ENCODE results near the gene GABPB1.
A peak's percentile ranks its signal among the peaks of the same experiment; 100 is the strongest.

The GABPB1 gene

DNA sequence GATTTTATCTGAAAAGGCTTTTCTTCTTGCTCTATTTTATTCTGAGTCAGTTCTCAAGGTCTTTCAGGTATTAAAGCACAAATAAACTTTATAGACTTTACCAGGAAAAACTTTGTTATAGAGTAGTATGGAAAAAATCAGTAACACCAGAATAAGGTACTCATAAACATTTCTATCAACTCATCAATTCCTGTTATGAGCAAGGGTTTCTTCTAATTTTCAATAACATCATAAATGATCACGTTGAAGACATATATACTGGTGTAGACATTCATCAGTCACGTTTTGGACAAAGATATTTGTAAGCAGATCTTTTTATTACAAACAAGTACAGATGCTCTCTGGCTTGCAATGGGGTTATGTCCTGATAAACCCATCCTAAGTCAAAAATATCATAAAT, 79.9 kb downstream of the GABPB1 start:
- DNase-seq: no peak

DNA sequence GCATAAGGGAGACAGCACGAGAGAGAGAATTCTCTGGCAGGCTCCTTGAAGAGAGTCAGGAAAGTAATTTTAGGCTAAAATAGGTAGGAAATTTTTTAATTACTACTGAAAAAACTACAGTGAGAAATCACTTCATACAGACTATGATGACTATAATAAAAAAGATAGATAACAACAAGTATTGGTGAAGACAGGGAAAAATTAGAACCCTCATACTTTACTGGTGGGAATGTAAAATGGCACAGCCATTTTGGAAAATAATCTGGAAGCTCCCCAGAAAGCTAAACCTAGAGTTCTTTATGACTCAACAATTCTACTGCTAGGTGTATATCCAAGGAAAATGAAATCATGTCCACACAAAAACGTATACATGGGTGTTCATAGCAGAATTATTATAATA, 87.4 kb downstream of the GABPB1 start:
- DNase-seq: no peak

DNA sequence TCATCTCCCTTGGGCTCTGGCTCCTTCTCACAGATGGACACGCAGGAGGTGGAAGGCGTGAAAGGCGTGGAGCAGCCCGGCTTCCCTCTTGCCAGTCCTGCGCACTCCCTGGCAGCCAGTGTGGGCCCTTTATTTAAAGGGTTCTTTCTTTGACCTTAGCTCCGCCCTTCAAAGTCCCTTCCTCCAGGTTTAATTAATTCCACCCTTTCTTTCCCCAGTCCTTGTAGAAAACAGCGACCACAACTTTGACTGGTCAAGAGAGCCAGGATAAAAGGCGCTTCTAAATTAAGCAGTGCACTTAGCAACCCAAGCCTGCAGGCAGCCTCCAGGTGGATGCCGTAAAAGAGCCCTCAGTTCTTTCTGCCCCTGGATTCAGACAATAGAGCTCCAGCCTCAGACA, 89.4 kb downstream of the GABPB1 start, which contains the start of gene HDC:
TSS of gene HDC (minus strand) at position 107 of the 400 bp plus-strand sequence. CDS start at position 4, 103 bp downstream.
- no peak for DNase-seq

DNA sequence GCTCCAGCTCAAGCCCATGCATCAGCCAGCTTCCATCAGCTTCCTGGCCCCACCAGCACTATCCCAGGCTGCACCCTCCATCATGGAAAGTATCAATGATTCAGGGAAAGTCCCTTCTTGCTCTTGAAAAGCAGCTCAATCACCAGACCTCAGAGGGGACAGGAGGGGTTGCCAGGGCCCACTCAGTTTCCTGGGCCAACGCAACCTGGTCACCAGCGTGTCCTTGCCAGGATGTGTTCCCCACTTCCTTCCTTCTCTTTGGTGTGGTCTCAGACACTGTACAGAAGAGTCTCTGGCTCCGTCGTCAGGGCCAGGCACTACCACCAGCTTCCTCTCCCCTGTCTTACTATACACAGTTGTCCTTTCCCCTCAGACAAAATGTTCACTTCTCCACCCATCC, 92.5 kb downstream of the GABPB1 start:
- DNase-seq: no peak

DNA sequence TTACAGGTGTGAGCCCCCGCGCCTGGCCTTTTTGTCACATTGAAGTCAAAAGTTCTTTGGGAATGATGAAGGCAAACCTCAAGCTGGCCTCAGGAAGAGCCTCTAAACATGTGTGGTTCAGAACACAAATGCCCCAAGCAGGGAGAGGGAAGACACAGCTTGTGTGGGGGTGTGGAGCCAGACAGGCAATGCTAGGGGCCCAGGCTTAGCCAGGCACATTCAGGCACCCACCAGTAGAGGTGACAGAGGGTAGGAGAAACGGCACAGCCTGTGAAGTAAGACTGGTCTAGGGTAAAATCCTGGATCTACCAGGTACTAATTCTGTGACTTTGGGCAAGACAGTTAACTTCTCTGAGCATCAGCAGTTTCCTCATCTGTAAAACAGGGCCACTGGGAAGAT, 93.0 kb downstream of the GABPB1 start:
- DNase-seq: no peak

DNA sequence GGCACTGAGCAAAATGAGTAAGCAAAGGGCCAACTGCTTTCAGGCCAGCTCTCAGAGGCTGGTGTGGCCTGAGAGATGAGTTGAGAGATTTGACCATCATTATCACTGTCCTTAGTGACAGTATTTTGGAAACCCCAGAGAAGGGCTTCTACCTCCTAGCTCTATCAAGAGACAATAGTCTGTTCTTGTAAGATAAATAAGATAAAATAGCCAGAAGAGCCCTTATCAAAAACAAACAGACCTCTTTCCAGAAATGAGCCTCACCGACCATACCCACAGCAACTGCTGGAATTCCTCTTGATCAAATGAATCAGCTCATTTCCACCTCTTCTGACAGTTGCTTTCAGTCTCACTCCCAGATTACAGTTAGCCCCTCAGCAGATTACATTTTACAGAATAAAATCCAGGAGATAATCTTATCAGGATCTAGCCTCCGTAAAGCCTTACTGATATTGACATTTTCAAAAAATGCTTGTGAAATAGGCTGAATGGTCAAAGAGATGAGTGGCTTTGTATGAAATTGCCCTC, 94.0 kb downstream of the GABPB1 start:
- no peak for DNase-seq

DNA sequence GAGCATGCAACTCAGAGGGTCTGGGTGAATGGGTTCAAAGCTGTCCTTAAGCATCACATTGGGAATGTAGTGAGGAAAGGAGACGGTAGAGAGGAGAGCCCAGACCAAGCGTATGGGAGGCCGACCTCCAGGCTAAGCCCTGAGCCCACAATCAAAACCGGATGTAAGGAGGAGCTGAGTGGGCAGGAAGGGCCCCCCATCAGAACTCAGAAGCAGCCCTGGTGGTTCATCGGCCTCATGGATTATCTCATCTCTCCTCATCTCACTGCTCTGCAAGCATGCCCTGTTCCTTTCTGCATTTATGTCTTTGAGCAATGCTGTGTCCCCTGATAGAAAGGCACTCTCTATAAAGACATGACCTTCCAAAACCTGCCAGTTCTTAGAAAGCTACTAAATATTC, 95.7 kb downstream of the GABPB1 start:
- DNase-seq: no peak

DNA sequence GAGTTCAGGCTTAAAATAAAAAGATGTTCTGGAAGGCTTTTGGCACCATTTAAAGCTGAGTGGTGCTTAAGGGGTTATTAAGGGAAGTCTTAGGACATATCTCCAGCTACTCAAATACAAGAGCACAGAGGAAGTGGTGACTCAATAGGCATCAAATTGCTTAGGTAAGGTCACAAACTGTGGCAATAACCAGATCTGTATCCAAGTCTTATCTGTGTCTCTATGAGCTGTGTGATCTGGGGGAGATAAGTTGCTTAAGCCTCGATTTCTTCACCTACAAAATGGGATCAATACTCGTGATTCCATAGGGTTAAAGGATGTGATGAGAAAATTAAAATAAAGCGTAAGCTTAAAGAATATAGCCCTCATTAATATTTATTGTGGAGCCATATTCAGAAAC, 97.1 kb downstream of the GABPB1 start:
- DNase-seq: peak; percentile 47

DNA sequence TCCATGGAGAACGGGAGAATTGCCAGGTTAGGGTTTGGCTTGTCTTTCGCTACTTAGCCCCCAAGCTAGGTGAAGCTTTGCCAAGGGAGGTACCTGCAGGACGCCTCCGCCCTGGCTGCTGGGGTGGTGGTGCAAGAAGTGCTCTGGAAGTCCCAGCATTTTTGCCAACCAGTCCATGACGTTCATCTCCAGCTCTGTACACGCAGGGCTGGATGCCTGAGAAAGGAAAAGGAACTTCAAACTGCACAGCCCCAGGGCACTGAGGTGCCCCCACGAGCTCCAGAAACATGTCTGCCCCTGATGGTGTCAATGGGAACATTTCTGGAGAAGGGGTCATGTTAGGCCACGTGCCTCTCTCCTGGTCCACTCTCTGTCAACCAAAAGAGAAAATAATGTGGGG, 97.7 kb downstream of the GABPB1 start:
- no peak for DNase-seq

DNA sequence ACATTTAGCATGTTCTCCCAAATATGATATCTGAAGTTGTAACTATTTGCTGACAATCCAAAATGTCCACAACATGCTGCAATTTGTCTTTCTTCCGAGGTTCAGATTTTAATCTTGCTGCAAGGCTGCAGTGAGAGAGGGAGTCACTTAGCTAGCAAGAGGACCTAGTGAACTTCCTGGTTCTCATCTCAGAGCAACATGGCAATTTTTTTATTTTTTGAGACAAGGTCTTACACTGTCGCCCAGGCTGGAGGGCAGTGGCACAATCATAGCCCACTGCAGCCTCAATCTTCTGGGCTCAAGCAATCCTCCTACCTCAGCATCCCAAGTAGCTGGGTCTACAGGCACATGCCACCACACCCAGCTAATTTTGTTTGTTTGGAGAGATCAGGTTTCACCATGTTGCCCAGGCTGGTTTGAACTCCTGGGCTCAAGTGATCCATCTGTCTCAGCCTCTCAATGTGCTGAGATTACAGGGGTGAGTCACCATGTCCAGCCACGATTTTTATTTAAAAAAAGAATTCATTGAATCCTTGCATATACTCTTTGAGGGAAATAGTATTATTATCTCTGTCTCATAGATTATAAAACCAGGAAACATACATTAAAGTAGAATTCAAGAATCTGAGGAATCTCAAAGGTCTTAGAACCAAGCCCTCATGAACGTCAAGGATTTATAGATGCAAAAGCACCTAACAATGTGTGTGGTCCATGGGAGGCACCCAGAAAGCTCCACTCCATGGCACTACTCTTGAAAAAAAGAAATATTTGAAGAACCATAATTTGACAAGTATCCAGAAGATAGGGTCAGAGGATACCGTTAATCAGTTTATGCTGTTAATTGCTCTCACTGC, 98.6 kb downstream of the GABPB1 start:
- no peak for DNase-seq

DNA sequence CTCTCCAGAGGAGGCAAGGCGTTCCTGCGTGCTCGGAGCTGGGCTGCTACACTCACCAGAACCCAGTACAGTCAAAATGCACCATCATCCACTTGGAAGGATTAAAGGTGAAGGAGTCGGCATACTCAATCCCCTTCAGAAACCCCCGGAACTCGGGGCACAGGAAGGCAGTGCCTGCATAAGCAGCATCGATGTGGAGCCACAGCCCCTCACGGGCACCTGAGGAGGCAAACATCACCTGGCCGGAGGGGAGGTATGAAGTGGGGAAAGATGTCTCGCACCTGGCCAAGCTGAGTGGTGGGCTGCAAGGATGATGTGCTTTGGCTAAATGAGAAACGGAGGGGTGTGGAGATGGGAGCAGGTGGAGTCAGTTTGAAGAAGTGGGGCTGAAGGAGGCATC, 102.4 kb downstream of the GABPB1 start:
- DNase-seq: no peak

DNA sequence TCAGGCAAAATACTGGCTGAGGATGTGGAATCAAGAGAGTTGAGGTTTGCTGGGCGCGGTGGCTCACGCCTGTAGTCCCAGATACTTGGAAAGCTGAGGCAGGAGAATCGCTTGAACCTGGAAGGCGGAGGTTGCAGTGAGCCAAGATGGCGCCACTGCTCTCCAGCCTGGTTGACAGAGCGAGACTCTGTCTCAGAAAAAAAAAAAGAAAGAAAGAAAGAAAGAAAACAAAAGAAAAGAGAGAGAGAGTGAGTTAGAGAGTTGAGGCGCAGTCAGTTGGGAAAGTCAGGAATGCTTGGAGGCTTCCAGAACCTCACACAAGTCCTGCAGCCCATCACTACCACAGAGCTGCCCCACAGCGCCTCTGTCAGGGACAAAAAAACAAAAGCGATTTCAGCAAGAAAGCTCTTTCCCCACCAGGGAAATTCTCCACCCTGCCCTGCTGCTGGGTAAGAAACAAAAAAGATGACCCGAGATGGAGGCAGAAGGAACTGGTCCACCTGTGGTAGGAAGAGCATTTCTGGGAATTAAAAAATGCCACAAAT, 103.3 kb downstream of the GABPB1 start:
- no peak for DNase-seq

DNA sequence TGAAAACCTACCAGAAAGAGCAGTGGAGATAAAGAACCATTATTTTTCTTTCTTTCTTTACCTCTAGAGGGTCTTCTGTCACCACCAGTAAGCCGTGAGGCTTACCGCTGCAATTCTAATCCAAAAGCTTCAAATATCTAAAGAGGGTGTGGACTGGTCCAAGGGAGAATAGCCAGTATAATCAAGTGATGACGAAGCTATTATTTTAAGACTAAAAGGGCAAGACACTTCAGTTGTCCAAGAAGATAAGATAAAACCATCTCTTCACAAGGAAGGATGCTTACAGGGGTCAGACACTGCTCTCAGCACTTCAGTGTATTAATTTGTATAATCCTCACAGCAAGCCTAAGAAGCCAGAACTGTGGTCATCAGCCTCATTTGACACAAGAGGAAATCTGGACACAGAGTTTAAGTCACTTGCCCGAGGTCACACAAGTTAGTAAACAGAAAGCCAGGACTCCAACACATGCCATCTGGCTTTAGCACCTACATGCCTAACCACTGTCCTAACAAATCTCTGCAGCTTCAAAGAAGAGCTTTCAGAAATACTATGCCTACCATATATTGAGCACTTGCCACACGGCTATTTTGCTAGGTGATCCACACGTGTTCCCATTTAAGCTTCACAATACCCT, 104.1 kb downstream of the GABPB1 start:
- DNase-seq: no peak

DNA sequence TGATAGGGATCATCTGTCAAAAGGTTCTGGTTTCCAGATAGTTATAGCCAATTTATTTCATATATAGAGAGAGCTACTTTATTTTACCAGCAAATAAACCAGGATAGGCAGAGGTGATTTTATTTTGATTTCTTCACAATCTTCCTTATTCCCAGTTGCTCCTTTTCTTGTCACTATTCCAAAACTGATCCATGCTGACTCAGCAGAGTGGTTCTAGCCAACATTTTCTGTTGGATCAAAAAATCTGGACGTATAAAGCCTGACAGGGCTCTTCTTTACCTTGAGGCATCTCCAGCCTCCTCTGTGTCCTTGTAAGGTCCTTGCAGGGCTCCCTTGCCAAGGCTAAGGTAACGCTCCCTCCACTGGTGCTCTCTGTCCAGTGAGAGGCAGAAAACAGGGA, 105.3 kb downstream of the GABPB1 start:
- no peak for DNase-seq

DNA sequence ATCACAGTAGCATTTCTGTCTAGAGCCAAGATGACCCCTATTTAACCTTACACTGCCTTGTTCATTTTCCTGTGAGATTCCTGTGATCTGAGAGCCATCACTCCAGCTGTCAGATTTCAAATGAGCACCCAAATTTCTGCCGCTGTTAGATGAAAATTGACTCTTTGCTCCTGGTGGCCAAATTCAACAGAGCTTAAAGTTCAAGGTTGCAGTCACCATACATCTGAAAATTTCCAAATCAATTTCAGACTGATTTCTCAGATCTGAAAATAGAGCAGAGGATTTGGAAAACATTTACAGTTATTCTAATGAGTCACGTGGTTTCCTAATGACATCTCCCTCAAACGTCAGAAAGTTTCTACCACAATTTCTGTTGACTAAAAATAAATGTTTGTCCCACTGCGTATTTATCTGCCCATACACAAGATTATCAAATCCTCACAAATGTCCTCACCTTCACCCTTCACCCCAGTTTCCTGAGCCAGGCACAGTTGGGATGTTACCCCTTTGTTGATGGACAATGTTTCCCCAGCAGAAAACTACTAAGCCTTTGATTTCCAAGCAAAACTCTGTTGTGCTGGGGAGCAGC, 105.9 kb downstream of the GABPB1 start:
- no peak for DNase-seq

DNA sequence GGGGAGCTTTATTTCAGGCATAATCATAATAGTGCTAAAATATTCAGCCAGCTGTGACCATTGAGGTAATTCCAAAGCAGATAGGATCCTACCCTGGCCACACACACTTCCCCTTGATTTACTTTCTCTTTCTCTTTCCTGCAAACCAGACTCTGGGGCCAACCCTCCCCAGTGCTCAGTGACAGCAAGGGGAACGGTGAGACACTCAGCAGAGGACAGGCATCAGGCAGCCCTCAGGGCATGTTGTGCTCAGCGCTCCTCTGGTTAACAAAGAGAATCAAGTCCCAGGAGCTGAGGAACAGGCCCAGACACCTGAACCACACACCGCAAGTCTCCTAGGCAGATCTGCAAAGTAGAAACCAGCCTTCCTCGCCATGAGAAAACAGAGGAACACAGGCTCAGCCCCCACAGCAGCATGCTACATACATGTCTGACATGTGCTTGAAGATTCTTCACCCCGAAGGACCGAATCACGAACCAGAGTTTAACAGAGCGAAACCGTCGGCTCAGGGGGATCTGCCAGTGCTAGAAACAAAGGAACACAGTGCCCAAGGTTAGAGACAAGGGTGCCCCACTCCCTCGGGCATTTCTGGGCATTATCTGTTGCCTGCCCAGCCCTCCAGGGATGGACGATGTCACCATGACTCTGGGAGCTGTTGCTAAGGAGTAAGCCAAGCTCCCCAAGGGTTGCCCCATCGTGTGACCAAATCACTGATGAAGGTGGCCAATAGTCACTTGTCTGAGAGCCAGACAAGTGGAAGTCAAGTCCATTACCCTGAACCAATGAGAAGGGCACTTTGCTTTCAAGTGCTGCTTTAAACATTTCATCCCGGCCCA, 107.0 kb downstream of the GABPB1 start:
- no peak for DNase-seq

DNA sequence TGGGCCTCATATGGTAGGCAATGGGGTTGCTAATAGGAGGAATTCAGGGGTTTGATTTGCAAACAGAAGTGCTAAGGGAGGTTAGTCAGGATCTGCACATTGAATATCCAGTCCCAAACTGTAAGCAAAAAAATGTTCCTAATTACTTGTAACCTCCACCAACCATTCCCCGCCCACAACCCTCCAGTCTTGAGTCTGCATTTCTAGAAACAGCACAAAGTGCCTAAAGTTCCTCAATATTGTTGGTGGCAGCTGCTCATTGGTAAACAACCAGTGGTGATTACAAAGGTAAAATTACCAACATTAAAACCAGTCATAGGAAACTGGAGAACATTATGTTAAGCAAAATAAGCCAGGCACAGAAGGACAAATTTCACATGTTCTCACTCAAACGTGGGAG, 108.4 kb downstream of the GABPB1 start:
- no peak for DNase-seq

DNA sequence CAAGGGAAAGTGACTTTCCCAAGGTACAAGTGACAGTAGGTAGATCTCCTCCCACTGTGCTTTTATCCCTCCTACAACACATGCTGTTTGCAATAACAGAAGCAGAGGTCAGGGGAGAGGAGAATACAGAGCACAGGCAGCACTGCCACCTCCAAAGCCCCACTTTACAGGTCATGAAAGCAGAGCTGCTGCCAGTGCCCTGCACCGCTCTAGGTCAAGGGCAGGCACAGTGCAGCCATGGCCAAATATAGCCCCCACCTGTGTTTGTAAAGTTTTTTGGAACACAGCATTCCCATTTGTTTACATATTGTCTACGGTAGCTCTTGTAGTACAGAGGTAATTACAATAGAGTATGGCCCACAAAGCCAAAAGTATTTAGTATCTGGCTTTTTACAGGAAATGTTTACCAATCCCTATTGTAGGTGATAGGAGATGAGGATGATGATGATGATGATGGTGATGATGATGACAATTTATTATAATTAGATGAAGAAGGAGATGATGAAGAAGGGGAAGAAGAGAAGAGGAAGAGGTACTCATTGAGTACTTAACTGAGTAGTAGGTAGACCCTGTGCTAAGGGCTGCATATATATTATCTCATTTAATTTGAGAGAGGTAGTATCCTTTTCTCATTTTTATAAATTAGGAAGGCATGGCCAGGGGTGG, 109.9 kb downstream of the GABPB1 start:
- no peak for DNase-seq

DNA sequence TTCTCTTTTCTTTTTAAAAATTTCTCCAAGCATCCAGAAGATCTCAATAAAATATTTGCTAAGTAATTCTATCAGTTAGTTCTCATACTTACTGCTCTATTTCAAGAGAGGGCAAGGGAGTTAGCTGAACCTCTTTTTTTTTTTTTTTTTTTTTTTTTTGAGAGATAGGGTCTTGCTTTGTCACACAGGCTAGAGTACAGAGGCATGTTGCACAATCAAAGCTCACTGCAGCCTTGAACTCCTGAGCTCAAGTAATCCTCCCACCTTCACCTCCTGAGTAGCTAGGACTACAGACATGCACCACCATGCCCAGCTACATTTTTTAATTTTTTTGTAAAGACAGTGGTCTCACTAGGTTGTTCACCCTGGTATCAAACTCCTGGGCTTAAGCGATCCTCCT, 110.8 kb downstream of the GABPB1 start:
- no peak for DNase-seq

DNA sequence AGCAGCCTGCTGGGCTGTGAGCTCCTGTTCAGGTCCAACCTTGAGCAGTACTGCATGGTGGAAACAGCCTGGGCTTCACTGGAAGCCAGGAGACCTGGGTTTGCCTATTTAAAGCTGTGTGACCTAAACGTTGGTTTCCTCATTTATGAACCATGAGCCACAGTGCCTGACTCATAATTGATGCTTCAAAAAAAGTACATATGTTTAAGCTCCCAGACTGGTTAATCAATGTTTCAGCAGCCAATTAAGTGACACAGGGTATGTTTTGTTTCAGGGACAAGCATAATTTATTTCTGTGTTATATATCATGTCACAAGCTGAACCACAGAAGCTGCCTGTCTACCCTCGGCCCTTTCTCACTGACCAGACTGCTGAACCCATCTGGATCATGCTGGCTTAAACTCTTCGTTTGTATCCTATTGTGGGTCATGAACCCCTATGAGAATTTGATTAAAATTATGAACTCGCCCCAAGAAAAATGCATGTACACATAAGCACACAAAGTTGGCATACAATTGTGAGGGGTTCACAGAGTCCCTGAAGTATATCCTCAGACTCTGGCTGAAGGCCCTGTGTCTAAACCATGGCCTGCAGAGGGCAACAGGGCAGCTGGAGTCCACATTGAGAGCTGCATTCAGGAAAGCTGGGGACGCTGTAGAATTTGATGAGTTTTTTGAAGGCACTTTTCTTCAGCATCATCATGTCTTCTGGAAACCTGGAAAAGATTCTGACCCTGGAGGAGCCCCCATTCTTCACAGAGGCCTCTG, 113.1 kb downstream of the GABPB1 start:
- DNase-seq: no peak

DNA sequence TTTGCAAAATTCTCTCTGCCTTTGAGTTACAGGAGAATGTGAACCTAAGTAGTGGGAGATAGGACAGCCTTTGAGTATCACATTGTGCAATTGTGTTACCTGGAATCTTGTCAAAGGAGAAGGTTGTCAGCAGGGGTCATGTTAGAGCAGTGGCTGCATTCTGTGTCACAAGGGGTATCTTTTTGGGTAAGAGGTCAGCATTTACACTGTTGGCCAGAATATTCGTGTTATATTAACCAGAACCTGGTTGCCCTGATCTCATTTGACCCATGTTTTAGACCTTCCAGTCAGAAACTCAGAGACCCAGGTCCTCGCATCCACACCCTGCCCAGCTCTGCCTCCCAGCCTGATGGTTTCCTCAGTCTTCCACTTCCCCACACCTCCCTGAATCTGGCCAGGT, 116.7 kb downstream of the GABPB1 start:
- DNase-seq: no peak

All from SIG-M5 (cell line).